Endothelial cell of umbilical vein (primary cell): ENCODE measurements around the gene RORC. TPM values are rescaled to one million over a fixed set of nuclear protein-coding genes. Genes with fewer than 3 reads are reported as not detected.

ENCODE experiments used
- BruUV-seq: library from RNA; stranded (reverse); fragments of 400-500 nt; replicated peaks from 2 replicates; lab custom pipeline; 2021; lab: Mats Ljungman, UMichigan
- CTCF ChIA-PET: fragments of 300-600, 350-600 bp; sonication (Branson Sonifier 250); formaldehyde crosslinking; loops from one replicate; lab custom pipeline; 2021; ENCODE audit warnings: antibody characterized with exemption, inconsistent platforms; lab: Charles Lee
- POLR2A ChIA-PET: fragments of 300-600, 350-600 bp; sonication (Branson Sonifier 250); formaldehyde crosslinking; loops from one replicate; lab custom pipeline; 2021; ENCODE audit warnings: antibody characterized with exemption, inconsistent platforms; lab: Charles Lee
- DNase-seq: peaks from one replicate; pipeline ENCODE4 v3.0.0-alpha.2; 2011; ENCODE audit warnings: low read depth, low spot score
- FAIRE-seq: peaks from 2 replicates; lab custom pipeline; 2011; peaks lifted over from hg19 to GRCh38; lab: Jason Lieb, UNC
- H2AFZ ChIP-seq: 2 replicates; pipeline ENCODE4 v1.6.0; 2012; ENCODE audit warnings: low read depth, low read length, control low read depth, inconsistent platforms
- H3K27ac ChIP-seq: 2 replicates; pipeline ENCODE4 v1.5.1; 2011; ENCODE audit warnings: low read depth, mild to moderate bottlenecking, control low read depth, low read length, moderate library complexity; ENCODE audit not compliant: insufficient read depth
- H3K27me3 ChIP-seq, 2 experiments: 2 replicates each; pipeline versions ENCODE4 v1.6.0 to v1.6.1; 2011; ENCODE audit warnings: low read length in 2 of 2, mixed read lengths in 1 of 2; ENCODE audit not compliant: control insufficient read depth in 2 of 2, insufficient read depth in 2 of 2
- H3K36me3 ChIP-seq, 2 experiments: 2 replicates in 1 of 2; 3 replicates in 1 of 2; pipeline ENCODE4 v1.5.1; 2011; ENCODE audit warnings: low read length in 2 of 2, mild to moderate bottlenecking in 1 of 2, moderate library complexity in 1 of 2; ENCODE audit not compliant: control insufficient read depth in 2 of 2, insufficient read depth in 2 of 2; ENCODE audit errors: extremely low read depth in 1 of 2
- H3K4me1 ChIP-seq: 3 replicates; pipeline ENCODE4 v1.5.1; 2011; ENCODE audit warnings: mild to moderate bottlenecking, low read length; ENCODE audit not compliant: control insufficient read depth, insufficient read depth; ENCODE audit errors: extremely low read depth
- H3K4me2 ChIP-seq: 2 replicates; pipeline ENCODE4 v1.6.1; 2011; ENCODE audit warnings: low read length, control low read depth, mixed read lengths; ENCODE audit not compliant: insufficient read depth
- H3K4me3 ChIP-seq, 3 experiments: fragments of 200-600 bp in 1 of 3; sonication (generic), shearing (Covaris generic) in 1 of 3; replicated peaks in 1 of 3; 2 replicates each; pipeline ENCODE4 v1.5.1; 2011 to 2016; ENCODE audit warnings: control low read depth in 3 of 3, low read length in 3 of 3, mild to moderate bottlenecking in 2 of 3, inconsistent platforms in 1 of 3, low read depth in 1 of 3, moderate library complexity in 1 of 3; ENCODE audit not compliant: insufficient read depth in 1 of 3
- H3K79me2 ChIP-seq: 2 replicates; pipeline ENCODE4 v1.6.0; 2012; ENCODE audit warnings: low read length, inconsistent platforms; ENCODE audit not compliant: control insufficient read depth, insufficient read depth
- H3K9ac ChIP-seq: replicated peaks from 2 replicates; pipeline ENCODE3; 2011; ENCODE audit warnings: low read length, control low read depth; ENCODE audit not compliant: insufficient read depth; ENCODE audit errors: extremely low read depth
- H3K9me1 ChIP-seq: replicated peaks from 3 replicates; pipeline ENCODE4 v1.6.0; 2011; ENCODE audit warnings: mild to moderate bottlenecking, low read length; ENCODE audit not compliant: control insufficient read depth, insufficient read depth; ENCODE audit errors: extremely low read depth
- H3K9me3 ChIP-seq: replicated peaks from 2 replicates; pipeline ENCODE4 v1.5.1; 2012; ENCODE audit warnings: low read length, inconsistent platforms; ENCODE audit not compliant: control insufficient read depth, insufficient read depth
- H4K20me1 ChIP-seq: replicated peaks from 2 replicates; pipeline ENCODE3; 2011; ENCODE audit warnings: mild to moderate bottlenecking, low read length; ENCODE audit not compliant: control insufficient read depth, insufficient read depth; ENCODE audit errors: extremely low read depth
- EZH2 ChIP-seq: IDR thresholded peaks from 2 replicates; pipeline ENCODE4 v1.6.1; 2012; ENCODE audit warnings: borderline replicate concordance, low read depth, mild to moderate bottlenecking, moderate library complexity, low read length, inconsistent platforms; ENCODE audit not compliant: severe bottlenecking
- FOS ChIP-seq: IDR thresholded peaks from 2 replicates; pipeline ENCODE4 v1.6.1; 2011; ENCODE audit warnings: mild to moderate bottlenecking, low read length, moderate library complexity, borderline replicate concordance; ENCODE audit not compliant: insufficient read depth
- GATA2 ChIP-seq: IDR thresholded peaks from 2 replicates; pipeline ENCODE4 v1.7.0; 2011; ENCODE audit warnings: low read depth, mild to moderate bottlenecking, moderate library complexity, mixed read lengths, low read length; ENCODE audit not compliant: insufficient read length, insufficient read depth
- JUN ChIP-seq: IDR thresholded peaks from 2 replicates; pipeline ENCODE4 v1.6.1; 2011; ENCODE audit warnings: borderline replicate concordance, low read depth; ENCODE audit not compliant: insufficient read length, insufficient read depth
- MYC ChIP-seq: IDR thresholded peaks from one replicate; pipeline ENCODE4 v1.6.1; 2011; ENCODE audit warnings: mild to moderate bottlenecking, low read depth, low read length
- POLR2A ChIP-seq: IDR thresholded peaks from 2 replicates; pipeline ENCODE4 v1.6.1; 2012; ENCODE audit warnings: low read depth, mild to moderate bottlenecking, control low read depth, low read length
- POLR2AphosphoS5 ChIP-seq: IDR thresholded peaks from 2 replicates; pipeline ENCODE4 v1.6.1; 2012; ENCODE audit warnings: low read depth, mild to moderate bottlenecking, control low read depth, low read length, moderate library complexity; ENCODE audit not compliant: insufficient read depth
- dilution Hi-C: fragments of 300-500 bp; cut with MboI; formaldehyde crosslinking; loops from one replicate; pipeline ENCODE4 v1.15.0; 2019; ENCODE audit warnings: low sequenced_read_pairs; ENCODE audit not compliant: extremely low pct_ligation_motif_present
- intact Hi-C: fragments of 100-400 bp; cut with micrococcal nuclease; formaldehyde crosslinking; loops from one replicate; pipeline ENCODE4 v1.10.0; 2022
- polyA plus RNA-seq, 4 experiments: library from polyadenylated mRNA; depleted of rRNA in 3 of 4; stranded (reverse) in 3 of 4; unstranded in 1 of 4; fragments of >200 nt; gene quantifications; 2 replicates each; pipeline versions ENCODE4 v1.2.1 to v1.2.3, GENCODE V29; 2011 to 2012; ENCODE audit warnings: missing spikeins in 1 of 4
- total RNA-seq: library from RNA; stranded (reverse); gene quantifications from 2 replicates; pipeline ENCODE4 v1.2.3, GENCODE V29; 2021
- TF ChIP-seq, protein P1 (sequence below): IDR thresholded peaks from 2 replicates; pipeline ENCODE4 v1.6.1; 2011; ENCODE audit not compliant: insufficient read depth, insufficient read length
- TF ChIP-seq, protein P2 (sequence below), 2 donors: IDR thresholded peaks; 1 replicate in 1 of 2; 2 replicates in 1 of 2; pipeline ENCODE4 v1.5.1; 2011; ENCODE audit warnings: low read length in 2 of 2, mild to moderate bottlenecking in 2 of 2, moderate library complexity in 2 of 2, control low read depth in 1 of 2, inconsistent platforms in 1 of 2, low read depth in 1 of 2; ENCODE audit not compliant: insufficient read depth in 1 of 2; ENCODE audit errors: extremely low read depth in 1 of 2

RORC gene
- total and polyA plus RNA-seq, 2 donors (not counting 3 experiments of a cell fraction or from before 2014, with no cell fraction given) = not detected

- TF ChIP-seq JUN (no peak), EZH2 (no peak), POLR2A (no peak), FOS (no peak), MYC (no peak), GATA2 (no peak), POLR2AphosphoS5 (no peak)
- TF ChIP-seq, protein P1, sequence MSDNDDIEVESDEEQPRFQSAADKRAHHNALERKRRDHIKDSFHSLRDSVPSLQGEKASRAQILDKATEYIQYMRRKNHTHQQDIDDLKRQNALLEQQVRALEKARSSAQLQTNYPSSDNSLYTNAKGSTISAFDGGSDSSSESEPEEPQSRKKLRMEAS = no peak
- TF ChIP-seq, protein P2, sequence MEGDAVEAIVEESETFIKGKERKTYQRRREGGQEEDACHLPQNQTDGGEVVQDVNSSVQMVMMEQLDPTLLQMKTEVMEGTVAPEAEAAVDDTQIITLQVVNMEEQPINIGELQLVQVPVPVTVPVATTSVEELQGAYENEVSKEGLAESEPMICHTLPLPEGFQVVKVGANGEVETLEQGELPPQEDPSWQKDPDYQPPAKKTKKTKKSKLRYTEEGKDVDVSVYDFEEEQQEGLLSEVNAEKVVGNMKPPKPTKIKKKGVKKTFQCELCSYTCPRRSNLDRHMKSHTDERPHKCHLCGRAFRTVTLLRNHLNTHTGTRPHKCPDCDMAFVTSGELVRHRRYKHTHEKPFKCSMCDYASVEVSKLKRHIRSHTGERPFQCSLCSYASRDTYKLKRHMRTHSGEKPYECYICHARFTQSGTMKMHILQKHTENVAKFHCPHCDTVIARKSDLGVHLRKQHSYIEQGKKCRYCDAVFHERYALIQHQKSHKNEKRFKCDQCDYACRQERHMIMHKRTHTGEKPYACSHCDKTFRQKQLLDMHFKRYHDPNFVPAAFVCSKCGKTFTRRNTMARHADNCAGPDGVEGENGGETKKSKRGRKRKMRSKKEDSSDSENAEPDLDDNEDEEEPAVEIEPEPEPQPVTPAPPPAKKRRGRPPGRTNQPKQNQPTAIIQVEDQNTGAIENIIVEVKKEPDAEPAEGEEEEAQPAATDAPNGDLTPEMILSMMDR (IDR thresholded peaks at IDR 0.05; ENCODE audit: extremely low read depth in 1 of 2, insufficient read depth in 1 of 2, low read depth in 1 of 2, low read length in 2 of 2) = no peak
- Histone ChIP-seq H3K4me1 (no peaks in the 10 kb centered on the region), H3K27me3 (peaks cover 0 to 7% of the 10 kb centered on the region in 2 experiments), H3K9me3 (no peaks in the 10 kb centered on the region), H3K4me2 (no peak overlapping the region), H3K4me3 (no peak overlapping the region), H2AFZ (no peak overlapping the region), H3K9me1 (no peaks in the 10 kb centered on the region), H4K20me1 (no peaks in the 10 kb centered on the region), H3K79me2 (no peaks in the 10 kb centered on the region), H3K27ac (no peak overlapping the region), H3K36me3 (no peaks in the 10 kb centered on the region), H3K9ac (no peak overlapping the region)
- CTCF ChIA-PET = interaction anchor here (0.9 to 1.3 kb wide), 6 partner anchors 11 to 377 kb away, joined by 3 to 5 read pairs (median 3); partner anchors contain the start of gene THEM5
- DNase-seq (no peak), FAIRE-seq (no peak)
- dilution Hi-C loops = no loop called here
- no TSS peak for BruUV-seq
- intact Hi-C loops = no loop called here
- POLR2A ChIA-PET = no interaction called here
Measured at GRCh38 chr1:151822404-151822803, 9.2 kb downstream of the RORC start.
